Measurements from ENCODE around the gene NCR1.
A peak's percentile ranks its signal among the peaks of the same experiment; 100 is the strongest.
"Not testable (repeated sequence)": the region's sequence is repeated elsewhere in the genome, so short reads cannot be mapped to it uniquely, and the experiment has no call there.

The NCR1 gene

GRCh38 chr19:54938906-54939305, 33.0 kb downstream of the NCR1 start:
- TF ChIP-seq CTCF (IDR thresholded peaks at IDR 0.05; ENCODE audit: low read depth, low read length) = no peak
- no peak for DNase-seq (ENCODE audit: low read depth in 2 of 2)
- no peak overlapping the region for H3K4me3 ChIP-seq (replicated peaks in 1 of 2; ENCODE audit: low read depth in 2 of 2, low read length in 2 of 2)

GRCh38 chr19:54939538-54939937, 33.6 kb downstream of the NCR1 start:
- DNase-seq (ENCODE audit: low read depth in 2 of 2); H3K4me3 ChIP-seq (replicated peaks in 1 of 2; ENCODE audit: low read depth in 2 of 2, low read length in 2 of 2): not testable (repeated sequence)

- not testable (repeated sequence) for DNase-seq (ENCODE audit: low read depth in 2 of 2); H3K4me3 ChIP-seq (replicated peaks in 1 of 2; ENCODE audit: low read depth in 2 of 2, low read length in 2 of 2)
These were observed 37.9 kb downstream of the NCR1 start for GRCh38 chr19:54943772-54944361.

- TF ChIP-seq CTCF (IDR thresholded peaks at IDR 0.05; ENCODE audit: low read depth, low read length) = no peak
- H3K4me3 ChIP-seq (replicated peaks in 1 of 2; ENCODE audit: low read depth in 2 of 2, low read length in 2 of 2) = no peak within 1 kb of the TSS
- no peak for DNase-seq (ENCODE audit: low read depth in 2 of 2)
These were observed 41.4 kb downstream of the NCR1 start, which contains the start of gene NLRP7 for GRCh38 chr19:54947381-54947780. Gene NLRP7 (minus strand): TSS chr19:54947530.

GRCh38 chr19:54949412-54949811, 43.5 kb downstream of the NCR1 start:
- TF ChIP-seq CTCF (IDR thresholded peaks at IDR 0.05; ENCODE audit: low read depth, low read length) = no peak
- DNase-seq (ENCODE audit: low read depth in 2 of 2) = no peak

GRCh38 chr19:54950580-54950979, 44.6 kb downstream of the NCR1 start:
- DNase-seq (ENCODE audit: low read depth in 2 of 2); H3K4me3 ChIP-seq (replicated peaks in 1 of 2; ENCODE audit: low read depth in 2 of 2, low read length in 2 of 2): not testable (repeated sequence)

More at GRCh38 chr19:54949412-54949811, 43.5 kb downstream of the NCR1 start:
- H3K4me3 ChIP-seq (replicated peaks in 1 of 2; ENCODE audit: low read depth in 2 of 2, low read length in 2 of 2) = no peak overlapping the region

GRCh38 chr19:54952591-54953344, 46.8 kb downstream of the NCR1 start:
- no peak overlapping the region for H3K4me3 ChIP-seq (replicated peaks in 1 of 2; ENCODE audit: low read depth in 2 of 2, low read length in 2 of 2)
- no peak for TF ChIP-seq CTCF (IDR thresholded peaks at IDR 0.05; ENCODE audit: low read depth, low read length)
- DNase-seq (ENCODE audit: low read depth in 2 of 2) = peak; percentile 7 to 37

- DNase-seq (ENCODE audit: low read depth in 2 of 2); H3K4me3 ChIP-seq (replicated peaks in 1 of 2; ENCODE audit: low read depth in 2 of 2, low read length in 2 of 2): not testable (repeated sequence)
These were observed 47.4 kb downstream of the NCR1 start for GRCh38 chr19:54953345-54953713.

GRCh38 chr19:54955376-54955775, 49.4 kb downstream of the NCR1 start:
- DNase-seq (ENCODE audit: low read depth in 2 of 2) = no peak

More at GRCh38 chr19:54955376-54955775, 49.4 kb downstream of the NCR1 start:
- no peak overlapping the region for H3K4me3 ChIP-seq (replicated peaks in 1 of 2; ENCODE audit: low read depth in 2 of 2, low read length in 2 of 2)
- TF ChIP-seq CTCF (IDR thresholded peaks at IDR 0.05; ENCODE audit: low read depth, low read length) = no peak

Measured in cardiac fibroblast (primary cell).